Measurements from ENCODE around the gene TSHZ2. TPM values are rescaled to one million over a fixed set of nuclear protein-coding genes. Genes with fewer than 3 reads are reported as not detected.
"Not testable (repeated sequence)": the region's sequence is repeated elsewhere in the genome, so short reads cannot be mapped to it uniquely, and the experiment has no call there.

Gene TSHZ2
- total and polyA plus RNA-seq, 5 donors from 2014 or later, result 1.00 to 41.7 (median 2.1) TPM

- ATAC-seq (ENCODE audit: low read depth in 2 of 2) (no peak), DNase-seq (no peak)
- H3K9me3 ChIP-seq (ENCODE audit: control insufficient read depth in 2 of 2, low read length in 2 of 2), result no peaks in the 10 kb centered on the region
- no peak overlapping the region for H3K4me3 ChIP-seq (ENCODE audit: low read depth, low read length)
- peaks cover 0 to 35% (median 8%) of the 10 kb centered on the region in 4 donors for H3K4me1 Mint-ChIP-seq
- H3K27me3 ChIP-seq (ENCODE audit: control insufficient read depth, insufficient read depth, low read length), result peaks cover 3% of the 10 kb centered on the region
- H3K27me3 Mint-ChIP-seq, result peaks cover 13% of the 10 kb centered on the region
- H3K36me3 ChIP-seq (ENCODE audit: control insufficient read depth, insufficient read depth, low read length), result no peaks in the 10 kb centered on the region
- H3K36me3 Mint-ChIP-seq, result no peaks in the 10 kb centered on the region
- H3K4me1 ChIP-seq (ENCODE audit: control insufficient read depth, insufficient read depth, low read length, poor library complexity, severe bottlenecking), result no peaks in the 10 kb centered on the region
- H3K4me3 Mint-ChIP-seq, result no peak overlapping the region
- H3K27ac ChIP-seq (ENCODE audit: insufficient read depth, low read length, poor library complexity, severe bottlenecking), result no peak overlapping the region
- peaks cover 0 to 2% (median 0%) of the 10 kb centered on the region in 7 donors for H3K9me3 Mint-ChIP-seq
- H3K27ac Mint-ChIP-seq, result peak overlapping the region in 1 of 3 donors; percentile 16
These were observed 6.8 kb upstream of the TSHZ2 start for GRCh38 chr20:52965380-52965779.

GRCh38 chr20:52965819-52966218 lies 6.3 kb upstream of the TSHZ2 start:
- no peak overlapping the region for H3K27ac ChIP-seq (ENCODE audit: insufficient read depth, low read length, poor library complexity, severe bottlenecking)
- no peaks in the 10 kb centered on the region for H3K9me3 ChIP-seq (ENCODE audit: control insufficient read depth in 2 of 2, low read length in 2 of 2)
- ATAC-seq (ENCODE audit: low read depth in 2 of 2) (no peak), DNase-seq (no peak)
- Mint-ChIP-seq H3K36me3 (no peaks in the 10 kb centered on the region), H3K4me3 (no peak overlapping the region), H3K27ac (no peak overlapping the region), H3K4me1 (peaks cover 0 to 35% (median 8%) of the 10 kb centered on the region in 4 donors), H3K9me3 (peaks cover 0 to 2% (median 0%) of the 10 kb centered on the region in 7 donors), H3K27me3 (peaks cover 12% of the 10 kb centered on the region)
- no peaks in the 10 kb centered on the region for H3K36me3 ChIP-seq (ENCODE audit: control insufficient read depth, insufficient read depth, low read length)
- no peak overlapping the region for H3K4me3 ChIP-seq (ENCODE audit: low read depth, low read length)
- no peaks in the 10 kb centered on the region for H3K4me1 ChIP-seq (ENCODE audit: control insufficient read depth, insufficient read depth, low read length, poor library complexity, severe bottlenecking)
- H3K27me3 ChIP-seq (ENCODE audit: control insufficient read depth, insufficient read depth, low read length), result peaks cover 5% of the 10 kb centered on the region

DNA sequence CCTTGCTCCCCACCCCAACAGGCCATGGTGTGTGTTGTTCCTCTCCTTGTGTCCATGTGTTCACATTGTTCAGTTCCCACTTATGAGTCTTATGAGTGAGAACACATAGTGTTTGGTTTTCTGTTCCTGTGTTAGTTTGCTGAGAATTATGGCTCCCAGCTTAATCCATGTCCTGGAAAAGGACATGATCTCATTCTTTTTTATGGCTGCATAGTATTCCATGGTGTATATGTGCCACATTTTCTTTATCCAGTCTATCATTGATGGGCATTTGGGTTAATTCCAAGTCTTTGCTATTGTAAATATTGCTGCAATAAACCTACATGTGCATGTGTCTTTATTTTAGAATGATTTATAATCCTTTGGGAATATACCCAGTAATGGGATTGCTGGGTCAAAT lies 5.6 kb upstream of the TSHZ2 start:
- Mint-ChIP-seq H3K27me3 (peaks cover 12% of the 10 kb centered on the region), H3K4me1 (peaks cover 0 to 40% (median 13%) of the 10 kb centered on the region in 4 donors), H3K4me3 (peak overlapping the region in 1 of 4 donors; percentile 16)
- H3K4me3 ChIP-seq (ENCODE audit: low read depth, low read length); DNase-seq; ATAC-seq (ENCODE audit: low read depth in 2 of 2); H3K27me3 ChIP-seq (ENCODE audit: control insufficient read depth, insufficient read depth, low read length); H3K27ac ChIP-seq (ENCODE audit: insufficient read depth, low read length, poor library complexity, severe bottlenecking); H3K36me3 ChIP-seq (ENCODE audit: control insufficient read depth, insufficient read depth, low read length); H3K9me3 ChIP-seq (ENCODE audit: control insufficient read depth in 2 of 2, low read length in 2 of 2); H3K9me3 Mint-ChIP-seq; H3K4me1 ChIP-seq (ENCODE audit: control insufficient read depth, insufficient read depth, low read length, poor library complexity, severe bottlenecking); H3K27ac Mint-ChIP-seq; H3K36me3 Mint-ChIP-seq: not testable (repeated sequence)

DNA sequence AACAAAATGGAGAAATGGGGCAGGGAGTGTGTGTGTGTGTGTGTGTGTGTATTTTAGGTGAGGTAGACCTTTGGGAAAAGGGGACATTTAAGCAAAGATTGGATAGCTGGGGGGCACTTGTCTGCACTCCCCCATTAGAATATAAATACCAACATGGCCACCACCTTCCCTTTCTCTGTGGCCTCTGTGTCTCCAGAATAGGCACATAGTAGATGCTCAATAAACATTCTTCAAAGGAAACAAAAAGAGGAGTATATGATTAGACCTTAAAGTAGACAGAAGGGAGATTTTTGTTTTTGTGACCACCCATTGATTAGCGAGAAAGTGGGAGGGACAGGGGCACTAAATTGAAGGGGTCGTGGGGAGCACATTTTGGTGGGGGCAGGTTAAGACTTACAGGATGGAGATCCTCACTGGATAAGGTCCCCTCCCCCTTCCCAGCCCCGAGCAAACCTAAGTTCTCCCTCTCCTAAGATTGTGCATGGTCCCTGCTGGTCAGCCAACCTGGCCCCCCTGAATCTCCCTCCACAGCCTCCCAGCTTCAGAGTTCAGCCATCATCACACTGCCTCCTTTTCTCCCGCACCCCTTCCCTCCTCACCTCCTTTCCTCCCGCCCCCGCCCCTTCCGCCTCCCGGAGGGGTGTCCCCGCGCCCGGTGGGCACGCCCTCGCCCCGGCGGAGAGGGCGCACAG lies 514 bp upstream of the TSHZ2 start:
- ATAC-seq (ENCODE audit: low read depth in 2 of 2), result no peak

GRCh38 chr20:52972965-52973819 lies 1.0 kb downstream of the TSHZ2 start:
- Mint-ChIP-seq H3K27ac (peak overlapping the region; percentile 64 to 96 (median 92)), H3K36me3 (no peaks in the 10 kb centered on the region), H3K4me1 (peaks cover 7 to 57% (median 26%) of the 10 kb centered on the region in 4 donors), H3K27me3 (peaks cover 16% of the 10 kb centered on the region), H3K4me3 (peak overlapping the region; percentile 89 to 96 (median 94)), H3K9me3 (peaks cover 0 to 4% (median 0%) of the 10 kb centered on the region in 7 donors)
- DNase-seq, result peak in 2 of 3 donors; percentile 9 to 20
- H3K4me1 ChIP-seq (ENCODE audit: control insufficient read depth, insufficient read depth, low read length, poor library complexity, severe bottlenecking), result peaks cover 17% of the 10 kb centered on the region
- H3K4me3 ChIP-seq (ENCODE audit: low read depth, low read length), result peak overlapping the region; percentile 81
- no peaks in the 10 kb centered on the region for H3K36me3 ChIP-seq (ENCODE audit: control insufficient read depth, insufficient read depth, low read length)
- peak overlapping the region; percentile 78 for H3K27ac ChIP-seq (ENCODE audit: insufficient read depth, low read length, poor library complexity, severe bottlenecking)
- peak; percentile 19 to 29 for ATAC-seq (ENCODE audit: low read depth in 2 of 2)
- peaks cover 3% of the 10 kb centered on the region for H3K27me3 ChIP-seq (ENCODE audit: control insufficient read depth, insufficient read depth, low read length)
- no peaks in the 10 kb centered on the region for H3K9me3 ChIP-seq (ENCODE audit: control insufficient read depth in 2 of 2, low read length in 2 of 2)

More for the DNA sequence above, 514 bp upstream of the TSHZ2 start:
- peak overlapping the region; percentile 46 to 89 (median 64) for H3K4me3 Mint-ChIP-seq
- peaks cover 0 to 4% (median 0%) of the 10 kb centered on the region in 7 donors for H3K9me3 Mint-ChIP-seq
- Histone ChIP-seq H3K4me3 (ENCODE audit: low read depth, low read length) (no peak overlapping the region), H3K4me1 (ENCODE audit: control insufficient read depth, insufficient read depth, low read length, poor library complexity, severe bottlenecking) (peaks cover 17% of the 10 kb centered on the region), H3K9me3 (ENCODE audit: control insufficient read depth in 2 of 2, low read length in 2 of 2) (no peaks in the 10 kb centered on the region), H3K27me3 (ENCODE audit: control insufficient read depth, insufficient read depth, low read length) (peaks cover 3% of the 10 kb centered on the region), H3K27ac (ENCODE audit: insufficient read depth, low read length, poor library complexity, severe bottlenecking) (peak overlapping the region; percentile 78), H3K36me3 (ENCODE audit: control insufficient read depth, insufficient read depth, low read length) (no peaks in the 10 kb centered on the region)
- no peaks in the 10 kb centered on the region for H3K36me3 Mint-ChIP-seq
- H3K27me3 Mint-ChIP-seq, result peaks cover 16% of the 10 kb centered on the region
- DNase-seq, result no peak
- H3K27ac Mint-ChIP-seq, result peak overlapping the region in 2 of 3 donors; percentile 23 to 92
- H3K4me1 Mint-ChIP-seq, result peaks cover 7 to 57% (median 28%) of the 10 kb centered on the region in 4 donors

DNA sequence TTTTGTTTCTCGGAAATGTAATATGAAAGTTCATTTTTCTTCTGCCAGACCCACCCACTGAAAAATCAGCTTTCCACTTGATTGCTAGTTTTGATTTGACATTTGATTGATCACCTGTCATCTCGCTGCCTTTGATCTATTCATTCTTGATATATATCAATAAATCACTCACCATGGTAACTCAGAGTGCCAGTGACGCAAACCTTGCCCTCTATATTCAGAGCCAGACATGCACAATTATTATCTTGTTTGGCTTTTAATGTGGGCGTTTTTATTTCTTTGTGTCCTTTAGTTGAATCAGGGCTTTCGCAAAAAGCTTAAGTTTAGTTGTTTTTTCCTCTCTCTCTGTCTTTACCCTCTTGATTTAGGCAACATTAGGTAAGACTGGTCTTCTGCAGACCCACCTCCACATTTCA lies 2.0 kb downstream of the TSHZ2 start:
- Mint-ChIP-seq H3K27me3 (peaks cover 16% of the 10 kb centered on the region), H3K4me1 (peaks cover 9 to 57% (median 26%) of the 10 kb centered on the region in 4 donors)
- peak; percentile 22 to 54 for ATAC-seq (ENCODE audit: low read depth in 2 of 2)

GRCh38 chr20:52975029-52975732 lies 3.0 kb downstream of the TSHZ2 start:
- no peaks in the 10 kb centered on the region for H3K36me3 ChIP-seq (ENCODE audit: control insufficient read depth, insufficient read depth, low read length)
- peak overlapping the region; percentile 89 to 96 (median 94) for H3K4me3 Mint-ChIP-seq
- H3K27ac Mint-ChIP-seq, result peak overlapping the region; percentile 66 to 92 (median 83)
- H3K9me3 ChIP-seq (ENCODE audit: control insufficient read depth in 2 of 2, low read length in 2 of 2), result no peaks in the 10 kb centered on the region
- peaks cover 0 to 3% (median 0%) of the 10 kb centered on the region in 7 donors for H3K9me3 Mint-ChIP-seq
- H3K4me3 ChIP-seq (ENCODE audit: low read depth, low read length), result peak overlapping the region; percentile 81
- peaks cover 9% of the 10 kb centered on the region for H3K27me3 Mint-ChIP-seq
- H3K27ac ChIP-seq (ENCODE audit: insufficient read depth, low read length, poor library complexity, severe bottlenecking), result peak overlapping the region; percentile 78
- ATAC-seq (ENCODE audit: low read depth in 2 of 2) (peak; percentile 22 to 51), DNase-seq (peak in 2 of 3 donors; percentile 7 to 29)
- H3K27me3 ChIP-seq (ENCODE audit: control insufficient read depth, insufficient read depth, low read length), result peaks cover 3% of the 10 kb centered on the region
- peaks cover 11 to 55% (median 27%) of the 10 kb centered on the region in 4 donors for H3K4me1 Mint-ChIP-seq
- no peaks in the 10 kb centered on the region for H3K36me3 Mint-ChIP-seq
- peaks cover 17% of the 10 kb centered on the region for H3K4me1 ChIP-seq (ENCODE audit: control insufficient read depth, insufficient read depth, low read length, poor library complexity, severe bottlenecking)

More for the DNA sequence above, 2.0 kb downstream of the TSHZ2 start:
- Mint-ChIP-seq H3K27ac (peak overlapping the region; percentile 53 to 92 (median 86)), H3K9me3 (peaks cover 0 to 4% (median 0%) of the 10 kb centered on the region in 7 donors), H3K4me3 (peak overlapping the region; percentile 89 to 96 (median 94)), H3K36me3 (no peaks in the 10 kb centered on the region)
- H3K27ac ChIP-seq (ENCODE audit: insufficient read depth, low read length, poor library complexity, severe bottlenecking), result peak overlapping the region; percentile 78
- H3K27me3 ChIP-seq (ENCODE audit: control insufficient read depth, insufficient read depth, low read length), result peaks cover 3% of the 10 kb centered on the region
- peak; percentile 46 to 62 (median 51) for DNase-seq
- no peaks in the 10 kb centered on the region for H3K9me3 ChIP-seq (ENCODE audit: control insufficient read depth in 2 of 2, low read length in 2 of 2)
- peak overlapping the region; percentile 81 for H3K4me3 ChIP-seq (ENCODE audit: low read depth, low read length)
- no peaks in the 10 kb centered on the region for H3K36me3 ChIP-seq (ENCODE audit: control insufficient read depth, insufficient read depth, low read length)
- peaks cover 17% of the 10 kb centered on the region for H3K4me1 ChIP-seq (ENCODE audit: control insufficient read depth, insufficient read depth, low read length, poor library complexity, severe bottlenecking)
